Measurements from ENCODE around the gene WRAP73.

WRAP73 gene, protein sequence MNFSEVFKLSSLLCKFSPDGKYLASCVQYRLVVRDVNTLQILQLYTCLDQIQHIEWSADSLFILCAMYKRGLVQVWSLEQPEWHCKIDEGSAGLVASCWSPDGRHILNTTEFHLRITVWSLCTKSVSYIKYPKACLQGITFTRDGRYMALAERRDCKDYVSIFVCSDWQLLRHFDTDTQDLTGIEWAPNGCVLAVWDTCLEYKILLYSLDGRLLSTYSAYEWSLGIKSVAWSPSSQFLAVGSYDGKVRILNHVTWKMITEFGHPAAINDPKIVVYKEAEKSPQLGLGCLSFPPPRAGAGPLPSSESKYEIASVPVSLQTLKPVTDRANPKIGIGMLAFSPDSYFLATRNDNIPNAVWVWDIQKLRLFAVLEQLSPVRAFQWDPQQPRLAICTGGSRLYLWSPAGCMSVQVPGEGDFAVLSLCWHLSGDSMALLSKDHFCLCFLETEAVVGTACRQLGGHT

DNA sequence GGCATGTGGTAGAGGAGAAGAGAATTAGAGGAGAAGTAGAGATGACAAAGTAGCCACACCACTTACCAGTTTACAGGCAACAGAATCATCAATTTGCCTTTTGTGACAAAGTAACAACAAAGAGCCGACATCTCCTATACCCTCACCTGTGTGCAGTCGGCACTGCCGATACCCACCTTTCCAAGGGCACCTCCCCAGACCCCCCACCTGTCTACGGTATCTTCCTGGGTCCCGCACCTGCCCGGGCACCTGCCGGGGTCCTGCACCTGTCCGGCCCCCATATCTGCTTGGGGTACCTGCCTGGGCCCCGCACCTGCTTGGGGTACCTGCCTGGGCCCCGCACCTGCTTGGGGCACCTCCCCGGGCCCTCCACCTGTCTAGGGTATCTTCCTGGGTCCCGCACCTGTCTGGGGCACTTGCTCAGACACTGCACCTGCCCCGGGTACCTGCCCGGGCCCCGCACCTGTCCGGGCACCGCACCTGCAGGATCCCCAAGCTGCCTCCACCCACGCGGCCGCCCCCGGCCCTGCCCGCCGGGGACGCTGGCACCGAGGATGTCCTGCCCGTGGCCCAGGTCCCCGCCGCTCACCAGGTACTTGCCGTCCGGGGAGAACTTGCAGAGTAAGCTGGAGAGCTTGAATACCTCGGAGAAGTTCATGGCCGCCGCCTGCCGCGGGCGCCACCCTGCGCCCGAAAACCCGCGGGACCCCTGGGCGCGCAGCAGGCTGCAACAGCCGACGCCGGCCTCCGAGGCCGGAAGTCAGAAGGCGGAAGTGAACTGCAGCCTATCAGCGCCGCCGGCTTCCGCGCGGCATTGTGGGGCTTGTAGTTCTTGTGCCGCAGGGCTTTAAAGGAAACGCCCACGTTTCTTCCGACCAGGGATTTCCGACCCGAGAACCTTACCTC lies at the start of gene WRAP73:
TSS of gene WRAP73 (minus strand) at position 762 of the 906 bp plus-strand sequence. CDS start at position 658, 104 bp downstream.
- DNase-seq (ENCODE audit: low read depth in 2 of 2) = peak; percentile 91 to 92
- TF ChIP-seq, protein P1, sequence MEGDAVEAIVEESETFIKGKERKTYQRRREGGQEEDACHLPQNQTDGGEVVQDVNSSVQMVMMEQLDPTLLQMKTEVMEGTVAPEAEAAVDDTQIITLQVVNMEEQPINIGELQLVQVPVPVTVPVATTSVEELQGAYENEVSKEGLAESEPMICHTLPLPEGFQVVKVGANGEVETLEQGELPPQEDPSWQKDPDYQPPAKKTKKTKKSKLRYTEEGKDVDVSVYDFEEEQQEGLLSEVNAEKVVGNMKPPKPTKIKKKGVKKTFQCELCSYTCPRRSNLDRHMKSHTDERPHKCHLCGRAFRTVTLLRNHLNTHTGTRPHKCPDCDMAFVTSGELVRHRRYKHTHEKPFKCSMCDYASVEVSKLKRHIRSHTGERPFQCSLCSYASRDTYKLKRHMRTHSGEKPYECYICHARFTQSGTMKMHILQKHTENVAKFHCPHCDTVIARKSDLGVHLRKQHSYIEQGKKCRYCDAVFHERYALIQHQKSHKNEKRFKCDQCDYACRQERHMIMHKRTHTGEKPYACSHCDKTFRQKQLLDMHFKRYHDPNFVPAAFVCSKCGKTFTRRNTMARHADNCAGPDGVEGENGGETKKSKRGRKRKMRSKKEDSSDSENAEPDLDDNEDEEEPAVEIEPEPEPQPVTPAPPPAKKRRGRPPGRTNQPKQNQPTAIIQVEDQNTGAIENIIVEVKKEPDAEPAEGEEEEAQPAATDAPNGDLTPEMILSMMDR (IDR thresholded peaks at IDR 0.05; ENCODE audit: low read depth, low read length) = peak; percentile 9
- peak within 1 kb of the TSS; percentile 87 to 92 for H3K4me3 ChIP-seq (replicated peaks in 1 of 2; ENCODE audit: low read depth in 2 of 2, low read length in 2 of 2)

DNA sequence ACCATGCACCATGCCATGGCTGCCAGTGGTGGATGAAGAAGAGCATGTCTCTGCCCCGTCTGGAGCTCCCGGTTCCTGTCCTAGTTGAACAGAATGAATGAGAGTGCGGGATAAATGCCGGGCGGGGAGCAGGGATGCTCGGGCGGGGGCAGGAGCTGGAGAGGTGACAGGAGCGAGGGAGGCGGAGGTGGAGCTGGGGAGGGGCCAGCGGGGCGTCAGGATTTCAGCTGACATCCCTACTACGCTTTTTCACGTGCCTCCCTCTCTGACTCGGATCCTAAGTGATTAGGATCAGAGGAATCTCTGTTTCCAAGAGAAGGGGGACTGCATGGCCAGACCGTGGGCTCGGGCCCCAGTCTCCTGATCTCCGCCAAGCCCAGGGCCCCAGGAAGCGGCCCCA lies 49.7 kb upstream of the WRAP73 start:
- no peak overlapping the region for H3K4me3 ChIP-seq (replicated peaks in 1 of 2; ENCODE audit: low read depth in 2 of 2, low read length in 2 of 2)
- DNase-seq (ENCODE audit: low read depth in 2 of 2) = no peak
- TF ChIP-seq, protein P1 (IDR thresholded peaks at IDR 0.05; ENCODE audit: low read depth, low read length) = no peak

DNA sequence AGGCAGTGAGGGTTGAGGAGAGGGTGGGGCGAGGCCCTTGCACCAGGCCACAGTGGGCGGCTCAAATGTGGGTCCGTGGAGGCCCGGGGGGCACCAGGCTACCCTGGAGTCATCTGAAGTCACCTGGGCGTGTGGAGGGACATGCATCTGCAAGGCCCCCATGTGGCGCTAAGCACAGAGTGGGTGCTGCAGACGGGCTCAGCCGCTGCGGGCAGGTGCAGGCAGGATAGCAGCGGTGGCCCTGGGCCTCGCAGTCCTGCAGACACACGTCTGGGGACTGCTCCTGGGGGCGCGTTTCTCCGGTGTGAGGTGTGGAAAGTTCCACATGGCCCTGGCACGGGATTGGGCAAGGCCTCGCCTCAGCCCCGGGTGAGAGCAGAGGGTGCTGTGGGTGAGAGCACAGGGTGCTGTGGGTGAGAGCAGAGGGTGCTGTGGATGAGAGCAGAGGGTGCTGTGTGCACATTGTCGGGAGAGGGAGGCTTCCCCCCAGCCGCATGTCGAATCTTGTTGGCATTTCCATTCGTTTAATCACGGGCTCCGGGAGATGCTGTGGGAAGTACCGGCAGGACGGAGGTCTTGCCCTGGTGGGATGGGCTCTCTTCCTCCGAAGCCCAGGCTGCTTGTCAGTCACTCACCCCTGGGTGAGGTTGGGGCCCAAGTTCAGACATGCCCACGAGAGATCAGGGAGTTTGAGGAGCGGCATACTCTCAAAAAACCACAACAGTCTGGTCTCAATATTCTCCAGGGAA lies 48.9 kb upstream of the WRAP73 start:
- no peak overlapping the region for H3K4me3 ChIP-seq (replicated peaks in 1 of 2; ENCODE audit: low read depth in 2 of 2, low read length in 2 of 2)
- TF ChIP-seq, protein P1 (IDR thresholded peaks at IDR 0.05; ENCODE audit: low read depth, low read length) = no peak
- no peak for DNase-seq (ENCODE audit: low read depth in 2 of 2)

DNA sequence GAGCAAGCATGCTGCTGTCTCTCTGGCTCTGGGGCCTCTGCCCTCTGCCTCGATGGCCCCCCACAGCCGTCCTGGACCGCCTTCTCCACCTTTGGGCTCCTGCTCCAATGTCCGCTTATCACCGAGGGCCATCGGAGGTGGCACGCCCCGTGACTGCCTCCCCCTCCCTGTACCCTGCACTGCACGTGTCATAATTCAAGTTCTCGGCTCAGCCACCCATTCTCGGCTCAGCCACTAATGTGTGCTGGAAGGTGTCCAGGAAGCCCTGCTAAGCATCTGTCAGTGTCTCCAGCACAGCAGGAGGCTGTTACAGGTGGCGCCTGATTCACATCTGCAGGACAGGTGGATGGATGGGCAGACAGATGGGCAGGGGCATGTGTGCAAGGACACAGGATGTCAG lies 47.9 kb upstream of the WRAP73 start:
- DNase-seq (ENCODE audit: low read depth in 2 of 2) = no peak
- H3K4me3 ChIP-seq (replicated peaks in 1 of 2; ENCODE audit: low read depth in 2 of 2, low read length in 2 of 2) = no peak overlapping the region
- TF ChIP-seq, protein P1 (IDR thresholded peaks at IDR 0.05; ENCODE audit: low read depth, low read length) = no peak

DNA sequence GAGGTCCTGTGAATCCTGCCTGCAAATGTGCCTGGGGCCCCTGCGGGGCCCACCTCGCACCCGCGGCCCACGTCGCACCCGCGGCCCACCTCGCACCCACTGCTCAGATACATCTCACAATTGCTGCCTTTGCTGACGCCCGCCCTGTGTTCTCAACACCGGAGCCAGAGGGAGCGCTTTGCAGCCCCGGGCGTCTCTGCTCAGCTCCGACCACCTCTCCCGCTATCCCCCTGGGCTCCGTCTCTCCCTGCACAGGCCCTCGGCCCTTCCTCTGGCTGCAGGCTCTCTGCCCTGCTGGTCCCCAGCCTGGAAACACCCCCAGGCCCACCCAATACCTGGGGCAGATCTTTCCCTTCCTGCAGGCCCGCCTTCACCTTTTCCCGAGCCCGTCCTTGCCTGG lies 47.2 kb upstream of the WRAP73 start:
- TF ChIP-seq, protein P1 (IDR thresholded peaks at IDR 0.05; ENCODE audit: low read depth, low read length) = no peak
- H3K4me3 ChIP-seq (replicated peaks in 1 of 2; ENCODE audit: low read depth in 2 of 2, low read length in 2 of 2) = no peak overlapping the region
- no peak for DNase-seq (ENCODE audit: low read depth in 2 of 2)

DNA sequence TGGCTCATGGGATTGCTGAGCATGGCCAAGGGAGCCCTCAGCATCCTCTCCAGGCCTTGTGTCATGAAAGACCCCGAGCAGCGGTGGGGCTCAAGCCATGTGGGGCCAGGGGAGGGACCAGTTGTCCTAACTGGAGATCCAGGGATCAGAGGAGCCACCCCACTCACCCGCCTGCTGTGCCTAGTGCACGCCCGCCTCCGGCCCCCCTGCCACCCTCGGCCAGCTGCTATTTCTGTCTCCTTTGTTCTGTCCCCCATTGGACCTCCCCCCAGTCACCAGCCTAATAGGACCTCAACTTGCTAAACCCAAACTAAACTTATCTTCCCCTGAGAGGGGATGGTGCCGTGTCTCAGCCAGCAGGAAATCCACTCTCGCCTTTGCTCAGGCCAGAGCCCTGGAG lies 46.8 kb upstream of the WRAP73 start:
- TF ChIP-seq, protein P1 (IDR thresholded peaks at IDR 0.05; ENCODE audit: low read depth, low read length) = no peak
- no peak for DNase-seq (ENCODE audit: low read depth in 2 of 2)
- H3K4me3 ChIP-seq (replicated peaks in 1 of 2; ENCODE audit: low read depth in 2 of 2, low read length in 2 of 2) = no peak overlapping the region

Measured in cardiac fibroblast (primary cell).